DND-41 (cell line): ENCODE data around the gene GGT1.

Experiments
- ATAC-seq: fragments of 200-7000 bp; cut with Tn5 transposase; 3 replicates; pipeline ENCODE4 v1.9.1; 2021; ENCODE audit warnings: low read depth; ENCODE audit not compliant: insufficient read depth
- DNase-seq: peaks from one replicate; pipeline ENCODE4 v3.0.0-alpha.2; 2020
- H2AFZ ChIP-seq: 2 replicates; pipeline ENCODE4 v1.6.0; 2012; ENCODE audit warnings: low read depth, low read length
- H3K27ac ChIP-seq: 2 replicates; pipeline ENCODE4 v1.5.1; 2012; ENCODE audit warnings: low read length, inconsistent platforms
- H3K27me3 ChIP-seq: fragments of 200-600 bp; sonication (generic); 2 replicates; pipeline ENCODE4 v1.6.0; 2012; ENCODE audit warnings: low read length, mild to moderate bottlenecking, inconsistent platforms; ENCODE audit not compliant: insufficient read depth, poor library complexity
- H3K36me3 ChIP-seq: 2 replicates; pipeline ENCODE4 v1.5.1; 2012; ENCODE audit warnings: low read length, inconsistent platforms; ENCODE audit not compliant: insufficient read depth
- H3K4me1 ChIP-seq: 2 replicates; pipeline ENCODE4 v1.5.1; 2012; ENCODE audit warnings: mild to moderate bottlenecking, low read length; ENCODE audit not compliant: insufficient read depth
- H3K4me2 ChIP-seq: 2 replicates; pipeline ENCODE4 v1.6.0; 2012; ENCODE audit warnings: mild to moderate bottlenecking, moderate library complexity, low read length, inconsistent platforms; ENCODE audit not compliant: insufficient read depth
- H3K4me3 ChIP-seq, 2 experiments: fragments of 200-600 bp in 1 of 2; shearing (Covaris generic) in 1 of 2; 2 replicates each; pipeline ENCODE4 v1.5.1; 2012 to 2016; ENCODE audit warnings: inconsistent platforms in 2 of 2, low read length in 2 of 2, mild to moderate bottlenecking in 2 of 2, low read depth in 1 of 2, moderate library complexity in 1 of 2
- H3K79me2 ChIP-seq: 2 replicates; pipeline ENCODE4 v1.6.0; 2012; ENCODE audit warnings: low read length, inconsistent platforms; ENCODE audit not compliant: insufficient read depth
- H3K9ac ChIP-seq: 2 replicates; pipeline ENCODE4 v1.6.0; 2012; ENCODE audit warnings: low read depth, mild to moderate bottlenecking, inconsistent platforms, low read length, moderate library complexity
- H3K9me3 ChIP-seq: 2 replicates; pipeline ENCODE4 v1.5.1; 2012; ENCODE audit warnings: low read length, moderate library complexity, mild to moderate bottlenecking, inconsistent platforms; ENCODE audit not compliant: insufficient read depth, severe bottlenecking
- H4K20me1 ChIP-seq: 2 replicates; pipeline ENCODE4 v1.6.0; 2012; ENCODE audit warnings: low read length; ENCODE audit not compliant: insufficient read depth
- EZH2 ChIP-seq: IDR thresholded peaks from 3 replicates; pipeline ENCODE4 v1.6.1; 2012; ENCODE audit warnings: borderline replicate concordance, low read depth, mild to moderate bottlenecking, moderate library complexity, low read length, inconsistent platforms; ENCODE audit not compliant: severe bottlenecking
- TF ChIP-seq, protein P1 (sequence below): IDR thresholded peaks from 2 replicates; pipeline ENCODE4 v1.5.1; 2012; ENCODE audit warnings: borderline replicate concordance, low read length, moderate library complexity, mild to moderate bottlenecking; ENCODE audit not compliant: poor library complexity, severe bottlenecking; ENCODE audit errors: extremely low read depth

GGT1 gene

DNA sequence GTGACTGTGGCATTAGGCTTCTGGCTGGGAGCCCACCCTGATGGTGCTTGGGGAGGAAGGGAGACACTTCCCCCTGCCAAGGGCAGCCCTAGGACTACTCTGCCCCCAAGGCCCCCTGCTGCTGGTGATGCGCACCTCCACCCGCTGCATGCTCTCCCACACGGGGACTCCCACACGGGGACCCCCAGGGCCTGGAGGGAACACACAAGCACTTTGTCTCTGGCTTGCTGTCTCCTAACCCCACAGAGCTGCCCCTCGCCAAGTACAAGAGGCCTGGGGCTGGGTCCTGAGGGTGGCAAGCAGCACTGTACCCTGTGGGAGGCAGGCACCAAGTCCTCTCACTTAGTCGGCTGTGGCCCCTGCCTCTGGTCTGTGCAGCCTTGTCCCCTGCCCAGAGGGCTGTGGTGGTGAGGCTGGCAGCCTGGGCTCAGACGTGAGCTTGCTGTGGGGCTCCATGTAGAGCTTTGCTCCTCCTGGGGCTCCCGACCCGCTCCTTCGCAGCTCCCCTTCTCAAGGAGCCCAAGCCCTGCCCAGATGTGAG is 18.1 kb upstream of the GGT1 start:
- H3K36me3 ChIP-seq, result no peaks in the 10 kb centered on the region
- no peak overlapping the region for H3K27ac ChIP-seq

DNA sequence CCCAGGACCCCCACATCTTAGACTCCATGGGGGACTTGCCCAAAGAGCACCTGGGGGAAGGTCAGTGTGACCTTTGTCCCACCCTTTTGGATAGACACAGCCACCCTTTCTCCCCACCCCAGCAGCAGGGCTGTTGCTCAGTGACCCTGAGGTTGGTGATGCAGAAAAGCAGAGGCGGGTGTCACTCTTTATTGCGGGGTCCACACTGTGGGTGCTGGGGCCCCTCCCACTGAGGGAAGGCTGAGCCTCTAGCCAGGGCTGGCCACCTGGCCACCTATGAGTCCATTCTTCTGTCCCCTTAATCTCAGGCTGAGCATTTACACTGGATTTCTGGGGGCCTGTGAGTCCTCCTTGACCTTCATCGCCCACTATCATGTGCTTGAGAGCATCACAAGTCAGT is 17.5 kb upstream of the GGT1 start:
- no peak for DNase-seq
- H3K4me3 ChIP-seq, result no peak overlapping the region
- H3K79me2 ChIP-seq, result no peaks in the 10 kb centered on the region
- H3K27ac ChIP-seq, result no peak overlapping the region
- no peak overlapping the region for H3K4me2 ChIP-seq
- no peaks in the 10 kb centered on the region for H3K9me3 ChIP-seq
- H2AFZ ChIP-seq, result no peak overlapping the region
- H4K20me1 ChIP-seq, result no peaks in the 10 kb centered on the region
- no peaks in the 10 kb centered on the region for H3K36me3 ChIP-seq
- H3K27me3 ChIP-seq, result no peaks in the 10 kb centered on the region
- no peaks in the 10 kb centered on the region for H3K4me1 ChIP-seq
- TF ChIP-seq EZH2, result no peak
- TF ChIP-seq, protein P1, sequence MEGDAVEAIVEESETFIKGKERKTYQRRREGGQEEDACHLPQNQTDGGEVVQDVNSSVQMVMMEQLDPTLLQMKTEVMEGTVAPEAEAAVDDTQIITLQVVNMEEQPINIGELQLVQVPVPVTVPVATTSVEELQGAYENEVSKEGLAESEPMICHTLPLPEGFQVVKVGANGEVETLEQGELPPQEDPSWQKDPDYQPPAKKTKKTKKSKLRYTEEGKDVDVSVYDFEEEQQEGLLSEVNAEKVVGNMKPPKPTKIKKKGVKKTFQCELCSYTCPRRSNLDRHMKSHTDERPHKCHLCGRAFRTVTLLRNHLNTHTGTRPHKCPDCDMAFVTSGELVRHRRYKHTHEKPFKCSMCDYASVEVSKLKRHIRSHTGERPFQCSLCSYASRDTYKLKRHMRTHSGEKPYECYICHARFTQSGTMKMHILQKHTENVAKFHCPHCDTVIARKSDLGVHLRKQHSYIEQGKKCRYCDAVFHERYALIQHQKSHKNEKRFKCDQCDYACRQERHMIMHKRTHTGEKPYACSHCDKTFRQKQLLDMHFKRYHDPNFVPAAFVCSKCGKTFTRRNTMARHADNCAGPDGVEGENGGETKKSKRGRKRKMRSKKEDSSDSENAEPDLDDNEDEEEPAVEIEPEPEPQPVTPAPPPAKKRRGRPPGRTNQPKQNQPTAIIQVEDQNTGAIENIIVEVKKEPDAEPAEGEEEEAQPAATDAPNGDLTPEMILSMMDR, result no peak
- no peak overlapping the region for H3K9ac ChIP-seq
- no peak for ATAC-seq

More for the DNA sequence above, 18.1 kb upstream of the GGT1 start:
- no peaks in the 10 kb centered on the region for H3K27me3 ChIP-seq
- H3K4me2 ChIP-seq, result no peak overlapping the region
- no peak overlapping the region for H3K9ac ChIP-seq
- H3K9me3 ChIP-seq, result no peaks in the 10 kb centered on the region
- DNase-seq (no peak), ATAC-seq (no peak)
- H2AFZ ChIP-seq, result no peak overlapping the region
- H4K20me1 ChIP-seq, result no peaks in the 10 kb centered on the region
- TF ChIP-seq EZH2, result no peak
- H3K4me1 ChIP-seq, result no peaks in the 10 kb centered on the region
- no peak overlapping the region for H3K4me3 ChIP-seq
- H3K79me2 ChIP-seq, result no peaks in the 10 kb centered on the region

DNA sequence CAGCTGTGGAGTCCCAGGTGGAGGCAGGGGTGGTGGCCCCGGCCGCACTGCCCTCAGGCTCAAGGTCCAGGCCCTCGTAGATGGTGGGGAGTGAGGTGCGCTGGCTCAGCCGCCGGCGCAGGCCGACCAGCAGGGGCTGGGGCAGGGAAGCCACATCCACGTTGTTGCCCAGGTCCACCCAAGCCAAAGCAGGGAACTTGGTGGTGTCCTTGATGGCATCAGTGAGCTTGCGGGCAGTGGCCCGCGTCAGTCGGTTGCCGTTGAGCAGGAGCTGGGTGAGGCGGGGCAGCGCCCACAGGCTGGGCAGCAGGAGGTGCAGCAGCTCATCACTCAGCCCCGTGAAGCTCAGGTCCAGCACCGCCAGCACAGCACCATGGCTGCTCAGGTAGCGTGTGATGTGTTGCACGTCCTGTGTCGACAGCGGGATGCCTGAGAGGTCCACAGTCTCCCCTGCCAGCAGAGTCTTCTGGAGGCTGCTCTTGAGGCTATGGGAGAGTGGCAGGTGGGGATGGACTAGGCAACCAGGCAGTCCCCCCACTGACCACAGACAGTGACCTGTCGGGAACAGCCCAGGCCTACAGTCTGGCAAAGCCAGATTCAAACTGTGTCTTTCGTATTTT is 17.0 kb upstream of the GGT1 start:
- Histone ChIP-seq H3K4me2 (no peak overlapping the region), H4K20me1 (no peaks in the 10 kb centered on the region), H3K27ac (no peak overlapping the region), H3K4me1 (no peaks in the 10 kb centered on the region), H2AFZ (no peak overlapping the region), H3K36me3 (no peaks in the 10 kb centered on the region), H3K79me2 (no peaks in the 10 kb centered on the region), H3K9ac (no peak overlapping the region), H3K9me3 (no peaks in the 10 kb centered on the region), H3K4me3 (no peak overlapping the region), H3K27me3 (no peaks in the 10 kb centered on the region)
- ATAC-seq, result no peak
- no peak for DNase-seq
- TF ChIP-seq EZH2, result no peak
- TF ChIP-seq, protein P1, result no peak

DNA sequence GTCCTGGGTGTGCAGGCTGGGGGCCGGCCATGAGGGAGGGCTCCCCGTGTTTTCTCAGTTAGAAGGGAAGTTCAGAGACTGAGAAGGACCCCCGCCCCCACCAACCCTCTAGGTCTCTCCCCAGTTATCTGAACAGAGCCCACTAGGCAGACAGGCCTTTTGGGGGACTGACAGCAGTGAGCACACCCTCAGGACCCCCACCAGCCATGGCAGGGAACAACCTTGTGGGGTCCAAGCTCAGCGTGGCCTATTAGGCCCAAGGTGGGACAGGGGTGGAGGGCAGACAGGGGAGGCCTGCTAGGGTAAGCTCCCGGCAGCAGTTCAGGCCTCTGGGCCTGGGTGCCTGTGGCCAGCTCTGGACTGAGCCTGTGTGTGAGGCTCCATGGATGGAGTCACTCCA is 15.7 kb upstream of the GGT1 start:
- DNase-seq, result no peak
- Histone ChIP-seq H3K9me3 (no peaks in the 10 kb centered on the region), H3K9ac (no peak overlapping the region), H3K27me3 (no peaks in the 10 kb centered on the region), H3K27ac (no peak overlapping the region), H3K4me3 (no peak overlapping the region), H3K36me3 (no peaks in the 10 kb centered on the region), H3K4me1 (no peaks in the 10 kb centered on the region), H2AFZ (no peak overlapping the region), H3K4me2 (no peak overlapping the region), H3K79me2 (no peaks in the 10 kb centered on the region), H4K20me1 (no peaks in the 10 kb centered on the region)
- ATAC-seq, result no peak
- TF ChIP-seq EZH2, result no peak
- TF ChIP-seq, protein P1, result no peak
